ENCODE measurements around the gene OR13C3. TPM values are rescaled to one million over a fixed set of nuclear protein-coding genes. Genes with fewer than 3 reads are reported as not detected.

The OR13C3 gene
- total RNA-seq (ENCODE audit: low replicate concordance), result not detected in 2 replicates

GRCh38 chr9:104536756-104537155, at the start of gene OR13C3:
TSS of gene OR13C3 (minus strand) at chr9:104536856. CDS start at chr9:104536723, 133 bp downstream.

DNA sequence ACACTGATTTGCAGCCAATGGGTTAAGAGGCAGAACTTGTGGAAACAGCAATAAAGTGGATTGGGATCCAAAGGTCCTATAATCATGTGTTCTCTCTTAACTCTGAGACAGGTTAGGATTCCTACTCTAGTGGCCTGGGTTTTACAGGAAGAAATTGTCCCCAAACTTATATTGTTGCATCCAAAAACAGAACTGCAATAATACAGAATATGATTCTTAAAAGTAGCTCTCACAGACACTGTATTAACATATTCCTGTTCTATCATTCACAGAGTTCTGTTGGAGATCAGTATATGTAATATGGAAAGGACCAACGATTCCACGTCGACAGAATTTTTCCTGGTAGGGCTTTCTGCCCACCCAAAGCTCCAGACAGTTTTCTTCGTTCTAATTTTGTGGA, 32.2 kb upstream of the OR13C3 start, which contains the start of gene OR13C8:
TSS of gene OR13C8 (plus strand) at position 301 of the 400 bp plus-strand sequence. CDS start at position 301, 0 bp downstream.

GRCh38 chr9:104527109-104527508, 9.5 kb downstream of the OR13C3 start, which contains the start of gene OR13C4:
TSS of gene OR13C4 (minus strand) at chr9:104527209. CDS start at chr9:104527209, 0 bp downstream.

DNA sequence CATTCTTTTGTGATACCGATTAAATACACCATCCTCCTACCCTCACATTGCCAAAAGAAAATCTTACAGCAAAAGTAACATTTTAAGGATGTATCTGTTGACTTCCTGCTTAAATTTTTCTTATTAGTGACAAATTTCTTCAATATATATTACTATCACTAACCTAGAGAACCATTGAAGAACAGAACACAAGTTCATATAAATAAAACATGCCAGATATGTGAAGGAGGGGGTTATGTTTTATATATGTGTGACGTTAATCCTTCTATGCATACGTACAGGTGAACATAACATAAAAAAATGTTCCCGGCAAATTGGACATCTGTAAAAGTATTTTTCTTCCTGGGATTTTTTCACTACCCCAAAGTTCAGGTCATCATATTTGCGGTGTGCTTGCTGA, 32.7 kb downstream of the OR13C3 start, which contains the start of gene OR13F1:
TSS of gene OR13F1 (plus strand) at position 301 of the 400 bp plus-strand sequence. CDS start at position 301, 0 bp downstream.

Other genes with a start within 250 kb of the OR13C3 start
- gene OR13F1, start 32.6 kb downstream of the OR13C3 start, total RNA-seq (ENCODE audit: low replicate concordance), result not detected in 2 replicates
- gene OR13C4, start 9.6 kb downstream of the OR13C3 start, total RNA-seq (ENCODE audit: low replicate concordance), result not detected in 2 replicates
- not detected in 2 replicates for gene OR13C8, start 32.3 kb upstream of the OR13C3 start, total RNA-seq (ENCODE audit: low replicate concordance)
- not detected in 2 replicates for gene OR13C5, start 62.6 kb upstream of the OR13C3 start, total RNA-seq (ENCODE audit: low replicate concordance)
- not detected in 2 replicates for gene OR13C2, start 68.8 kb upstream of the OR13C3 start, total RNA-seq (ENCODE audit: low replicate concordance)
- not detected in 2 replicates for gene OR13C9, start 81.3 kb upstream of the OR13C3 start, total RNA-seq (ENCODE audit: low replicate concordance)
- not detected in 2 replicates for gene OR13D1, start 157.7 kb upstream of the OR13C3 start, total RNA-seq (ENCODE audit: low replicate concordance)
- gene NIPSNAP3A, start 210.8 kb upstream of the OR13C3 start, total RNA-seq (ENCODE audit: low replicate concordance), result 8.5 and 67.3 TPM in 2 replicates
- 0.35 and 1.4 TPM in 2 replicates for gene NIPSNAP3B, start 227.3 kb upstream of the OR13C3 start, total RNA-seq (ENCODE audit: low replicate concordance)

Measured in smooth muscle cell of the coronary artery (primary cell).